NCI-H146 treated with DMSO at 0.1 percent for 48 hours (cell line): ENCODE data around the gene DNAJA1.
A peak's percentile ranks its signal among the peaks of the same experiment; 100 is the strongest.
"Not testable (repeated sequence)": the region's sequence is repeated elsewhere in the genome, so short reads cannot be mapped to it uniquely, and the experiment has no call there.

Experiments used
- DNase-seq: peaks from one replicate; lab custom pipeline; 2025; ENCODE audit not compliant: unreplicated experiment; lab: John Stamatoyannopoulos, UW

Gene DNAJA1

GRCh38 chr9:33080534-33080933, 55.5 kb downstream of the DNAJA1 start:
- no peak for DNase-seq

- DNase-seq = peak; percentile 96
Observed at GRCh38 chr9:33081128-33081851, 56.2 kb downstream of the DNAJA1 start.

- DNase-seq = no peak
Observed at GRCh38 chr9:33082128-33082527, 57.1 kb downstream of the DNAJA1 start.

- DNase-seq = no peak
Observed at GRCh38 chr9:33082538-33083326, 57.7 kb downstream of the DNAJA1 start.

- DNase-seq = not testable (repeated sequence)
Observed at GRCh38 chr9:33085672-33086071, 60.6 kb downstream of the DNAJA1 start.
